IPS-11a (cell line): ENCODE results near the gene NAXD.
"Not testable (repeated sequence)": the region's sequence is repeated elsewhere in the genome, so short reads cannot be mapped to it uniquely, and the experiment has no call there.

Experiments used
- H3K4me3 ChIP-seq: one replicate; pipeline ENCODE4 v1.5.1; 2013; ENCODE audit warnings: low read depth, low read length, control low read depth

The NAXD gene

GRCh38 chr13:110615322-110616102 lies at the start of gene NAXD:
TSS of gene NAXD (plus strand) at chr13:110615545. CDS start at chr13:110615602, 57 bp downstream.
- peak within 1 kb of the TSS; percentile 84 for H3K4me3 ChIP-seq

- no peak overlapping the region for H3K4me3 ChIP-seq
These were observed 49.2 kb upstream of the NAXD start for GRCh38 chr13:110566171-110566570.

GRCh38 chr13:110568612-110569011 lies 46.7 kb upstream of the NAXD start:
- no peak overlapping the region for H3K4me3 ChIP-seq

DNA sequence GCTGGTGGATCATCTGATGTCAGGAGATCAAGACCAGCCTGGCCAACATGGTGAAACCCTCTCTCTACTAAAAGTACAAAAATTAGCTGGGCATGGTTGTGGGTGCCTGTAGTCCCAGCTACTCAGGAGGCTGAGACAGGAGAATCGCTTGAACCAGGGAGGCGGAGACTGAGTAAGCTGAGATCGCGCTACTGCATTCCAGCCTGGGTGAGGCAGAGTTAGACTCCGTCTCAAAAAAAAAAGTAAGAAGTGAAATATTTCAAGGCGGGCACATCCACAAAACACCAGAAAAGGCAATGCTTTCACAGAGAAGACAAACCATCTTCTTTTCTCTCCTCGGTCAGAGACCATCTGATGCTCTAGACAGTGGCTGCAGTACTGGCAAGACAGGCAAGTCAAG lies 45.4 kb upstream of the NAXD start:
- H3K4me3 ChIP-seq, result not testable (repeated sequence)

DNA sequence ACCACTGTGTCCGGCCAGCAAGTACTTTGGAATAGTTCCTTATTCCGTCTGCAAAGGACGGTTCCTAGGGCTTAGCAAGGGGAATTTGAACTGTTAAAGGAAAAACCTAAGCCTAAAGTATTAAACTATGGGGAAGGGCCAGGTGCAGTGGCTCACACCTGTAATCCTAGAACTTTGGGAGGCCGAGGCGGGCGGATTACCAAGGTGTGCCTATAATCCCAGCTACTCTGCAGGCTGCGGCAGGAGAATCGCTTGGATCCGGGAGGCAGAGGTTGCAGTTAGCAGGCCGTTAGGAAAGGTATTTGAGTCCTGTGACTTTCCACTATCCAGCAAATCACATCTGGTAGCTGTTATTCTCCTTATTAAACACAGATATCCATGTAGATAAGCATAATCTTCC lies 44.5 kb upstream of the NAXD start:
- H3K4me3 ChIP-seq, result no peak overlapping the region

DNA sequence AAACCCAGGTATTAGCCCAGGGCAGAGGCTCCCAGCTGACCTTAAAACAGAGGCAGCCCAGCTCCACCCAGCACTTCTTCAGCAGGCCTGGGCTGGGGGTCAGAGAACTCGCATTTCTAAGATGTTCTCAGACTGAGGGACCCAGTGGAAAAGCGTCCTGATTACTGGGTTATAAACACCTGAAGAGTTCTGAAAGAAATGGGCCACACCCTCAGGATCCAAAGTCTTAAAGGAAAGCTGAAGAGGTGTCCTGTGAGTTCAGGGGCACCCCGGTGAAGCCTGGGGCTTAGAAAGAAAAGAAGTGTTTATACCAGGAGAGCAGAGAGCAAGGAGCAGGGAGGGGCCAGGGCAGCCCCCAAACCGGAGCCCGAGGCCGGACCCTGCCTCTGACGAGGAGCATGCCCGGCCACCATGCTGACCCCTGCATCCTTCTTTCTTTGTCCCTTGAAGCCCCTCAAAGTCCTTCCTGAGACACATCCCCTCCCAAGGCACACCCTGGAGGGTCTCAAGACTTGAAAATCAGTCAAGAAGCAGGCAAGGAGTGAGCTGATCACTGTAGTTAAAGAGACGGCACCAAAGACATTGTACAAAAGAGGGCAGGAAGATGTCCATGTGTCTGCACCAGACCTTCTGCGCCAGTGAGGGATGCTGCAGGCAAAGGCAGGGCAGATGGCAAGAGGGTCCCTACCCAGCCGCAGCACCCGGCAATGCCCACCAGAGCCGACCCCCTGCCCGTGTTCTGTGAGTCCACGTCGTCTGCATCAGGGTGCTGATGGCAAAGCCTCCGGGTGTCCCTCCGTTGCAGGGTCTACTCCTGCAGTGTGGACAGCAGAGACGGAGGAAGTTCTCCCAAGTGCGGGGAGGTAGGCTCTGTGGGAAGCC lies 43.2 kb upstream of the NAXD start:
- no peak overlapping the region for H3K4me3 ChIP-seq

GRCh38 chr13:110572778-110573118 lies 42.6 kb upstream of the NAXD start:
- H3K4me3 ChIP-seq, result no peak overlapping the region

- H3K4me3 ChIP-seq, result no peak overlapping the region
These were observed 41.2 kb upstream of the NAXD start for GRCh38 chr13:110574161-110574560.

- H3K4me3 ChIP-seq, result no peak overlapping the region
These were observed 39.8 kb upstream of the NAXD start for GRCh38 chr13:110575322-110576069.

- no peak overlapping the region for H3K4me3 ChIP-seq
These were observed 39.3 kb upstream of the NAXD start for GRCh38 chr13:110576070-110576394.

DNA sequence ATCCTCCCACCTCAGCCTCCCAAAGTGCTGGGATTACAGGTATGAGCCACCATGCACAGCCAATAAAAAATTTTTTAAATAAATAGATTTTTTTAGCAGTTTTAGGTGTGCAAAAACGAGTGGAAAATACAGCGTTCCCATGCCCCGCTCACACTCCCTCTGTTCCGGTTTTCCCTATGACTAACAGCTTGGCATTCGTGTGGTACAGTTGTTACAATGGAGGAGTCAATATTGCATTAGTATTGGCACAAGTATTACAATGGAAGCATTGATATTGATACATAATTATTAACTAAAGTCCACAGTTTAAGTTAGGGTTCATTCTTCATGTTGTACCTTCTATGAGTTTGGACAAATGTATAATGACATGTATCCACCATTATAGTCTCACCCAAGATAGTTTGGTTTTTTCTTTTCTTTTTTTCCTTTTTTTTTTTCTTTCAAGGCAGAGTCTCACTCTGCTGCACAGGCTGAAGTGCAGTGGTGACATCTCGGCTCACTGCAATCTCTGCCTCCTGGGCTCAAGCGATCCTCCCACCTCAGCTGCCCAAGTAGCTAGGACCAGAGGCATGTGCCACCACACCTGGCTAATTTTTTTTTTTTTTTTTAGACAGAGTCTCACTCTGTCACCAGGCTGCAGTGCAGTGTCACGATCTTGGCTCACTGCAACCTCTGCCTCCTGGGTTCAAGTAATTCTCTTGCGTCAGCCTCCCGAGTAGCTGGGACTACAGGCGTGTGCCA lies 38.4 kb upstream of the NAXD start:
- no peak overlapping the region for H3K4me3 ChIP-seq

- no peak overlapping the region for H3K4me3 ChIP-seq
These were observed 37.0 kb upstream of the NAXD start for GRCh38 chr13:110578363-110578762.

DNA sequence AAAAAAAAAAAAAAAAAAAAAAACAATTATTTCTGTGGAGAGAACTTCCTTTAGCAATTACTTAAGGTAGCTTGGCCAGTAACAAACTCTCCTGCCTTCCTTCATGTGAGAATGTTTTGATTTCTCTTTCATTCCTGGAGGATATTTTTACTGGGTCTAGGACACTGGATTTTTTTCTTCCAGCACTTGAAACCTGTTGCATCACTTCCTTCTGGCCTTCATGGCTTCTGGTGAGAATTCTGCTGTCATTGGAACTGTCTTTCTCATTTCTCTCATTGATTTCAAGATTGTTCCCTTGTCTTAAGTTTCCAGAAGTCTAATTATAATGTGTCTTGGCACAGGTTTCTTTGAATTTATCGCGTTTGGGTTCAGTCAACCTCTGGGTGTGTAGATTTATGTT lies 34.5 kb upstream of the NAXD start:
- no peak overlapping the region for H3K4me3 ChIP-seq

DNA sequence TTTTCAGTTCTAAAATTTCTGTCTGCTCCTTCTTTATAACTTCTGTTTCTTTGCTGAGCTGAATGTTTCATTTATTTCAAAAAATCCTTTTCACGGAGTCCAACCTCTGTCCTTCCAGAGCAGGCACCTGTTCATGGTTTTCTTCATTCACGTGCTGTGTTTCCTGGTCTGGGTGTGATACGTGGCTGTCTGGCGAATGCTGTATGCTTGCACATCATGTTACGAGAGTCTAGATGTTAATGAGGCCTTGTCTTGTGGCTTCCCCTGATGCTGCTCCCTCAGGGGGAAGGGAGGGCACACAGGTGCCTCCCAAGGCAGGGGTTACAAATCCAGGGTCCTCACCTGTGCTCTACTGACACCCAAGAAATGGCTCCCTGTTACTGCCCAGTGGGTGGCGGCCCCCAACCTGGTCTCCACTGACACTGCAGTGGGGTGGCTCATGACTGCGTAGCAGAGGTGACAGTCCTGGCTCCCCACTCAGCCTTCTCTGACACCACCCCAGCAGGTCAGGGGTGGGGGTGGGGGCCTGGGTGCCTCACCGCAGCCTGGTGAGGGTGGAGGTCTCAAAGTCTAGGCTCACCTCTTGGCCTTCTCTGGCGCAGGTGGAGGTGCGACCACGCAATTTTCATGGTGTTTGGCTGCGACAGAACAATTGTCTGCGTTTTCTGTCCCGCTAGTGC lies 33.7 kb upstream of the NAXD start:
- H3K4me3 ChIP-seq, result no peak overlapping the region

- H3K4me3 ChIP-seq, result no peak overlapping the region
These were observed 32.9 kb upstream of the NAXD start for GRCh38 chr13:110582421-110582954.

DNA sequence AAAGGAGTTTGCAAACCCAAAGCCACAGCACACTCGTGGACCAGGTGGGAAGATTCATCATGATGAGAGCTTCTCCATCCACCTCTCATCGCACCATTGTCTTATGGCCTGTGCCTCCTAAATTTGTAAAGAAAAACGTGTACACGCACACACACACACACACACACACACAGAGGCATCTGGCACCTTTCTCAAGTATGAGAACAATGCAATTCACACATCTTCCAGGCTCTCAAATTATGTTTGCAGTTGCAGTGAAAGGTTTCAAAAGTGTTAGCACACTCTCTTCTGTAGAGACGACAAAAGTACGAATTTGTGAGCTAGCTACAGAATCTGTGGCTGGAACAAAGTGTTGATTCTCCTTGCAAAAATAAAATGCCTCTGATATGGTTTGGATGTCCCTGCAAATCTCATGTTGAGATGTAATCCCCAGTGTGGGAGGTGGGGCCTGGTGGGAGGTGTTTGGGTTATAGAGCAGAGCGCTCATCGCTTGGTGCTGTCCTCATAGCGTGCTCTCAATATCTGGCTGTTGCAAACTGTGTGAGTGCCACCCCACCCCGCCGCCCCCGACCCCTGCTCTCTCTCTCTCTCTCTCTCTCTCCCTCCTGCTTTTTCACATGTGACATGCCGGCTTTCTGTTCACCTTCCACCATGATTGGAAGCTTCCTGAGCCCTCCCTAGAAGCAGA lies 32.0 kb upstream of the NAXD start:
- no peak overlapping the region for H3K4me3 ChIP-seq

DNA sequence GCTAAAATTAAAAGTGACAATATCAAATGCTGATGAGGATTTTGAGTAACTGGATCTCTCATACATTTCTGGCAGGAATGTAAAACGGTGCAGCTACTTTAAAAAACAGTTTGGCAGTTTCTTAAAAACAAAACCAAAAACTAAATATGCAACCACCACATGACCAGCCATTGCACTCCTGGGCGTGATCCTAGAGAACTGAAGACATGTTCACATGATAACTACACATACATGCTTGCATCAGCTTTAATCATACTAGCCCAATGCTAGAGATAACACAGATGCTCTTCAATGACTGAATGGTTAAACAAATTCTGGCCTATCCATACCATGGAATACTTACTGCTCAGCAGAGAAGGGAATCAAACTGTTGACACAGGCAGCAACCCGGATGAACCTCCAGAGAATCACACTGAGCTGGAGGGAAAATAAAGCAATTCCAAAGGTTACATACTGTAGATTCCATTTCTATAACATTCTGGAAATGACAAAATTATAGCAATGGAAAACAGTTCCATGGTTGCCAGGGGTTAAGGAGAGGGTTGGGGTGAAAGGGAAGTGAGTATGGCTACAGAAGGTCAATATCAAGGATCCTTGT lies 25.5 kb upstream of the NAXD start:
- H3K4me3 ChIP-seq, result no peak overlapping the region

DNA sequence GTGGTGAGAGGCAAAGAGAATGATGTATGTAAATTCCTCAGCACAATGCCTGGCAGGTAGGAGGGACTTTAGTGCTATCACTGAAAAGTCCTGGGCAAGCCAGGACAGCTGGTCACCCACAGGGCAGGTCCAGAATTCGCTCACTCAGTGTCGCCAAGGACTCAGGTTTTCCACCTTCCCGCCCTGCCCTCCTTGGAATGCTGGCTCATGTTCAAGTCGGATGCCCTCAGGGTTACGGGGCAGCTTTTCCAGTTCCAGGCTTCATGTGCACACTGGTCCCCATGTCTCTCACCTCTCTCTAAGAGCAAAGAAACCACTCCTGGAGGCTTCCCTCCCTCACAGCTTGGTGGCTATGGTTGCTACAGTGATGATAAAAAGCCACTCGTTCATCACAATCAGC lies 24.8 kb upstream of the NAXD start:
- no peak overlapping the region for H3K4me3 ChIP-seq

DNA sequence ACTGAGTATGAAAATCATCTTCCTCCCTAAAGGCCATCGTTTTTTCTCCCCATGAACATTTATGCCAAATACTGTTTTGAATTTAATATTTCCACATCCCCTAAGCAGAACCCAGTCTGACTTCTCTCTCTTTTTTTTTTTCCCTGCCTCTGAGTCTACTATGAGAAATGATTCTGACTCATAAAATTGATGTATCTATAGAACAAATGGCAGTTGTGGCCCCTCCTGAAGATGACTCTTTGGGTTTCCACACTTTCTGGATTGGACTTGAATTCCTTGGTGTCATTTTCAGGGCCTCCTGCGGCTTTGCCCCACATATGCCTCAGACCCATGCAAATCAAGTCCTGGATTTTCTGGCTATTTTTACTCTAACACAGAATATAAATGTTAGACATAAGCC lies 22.7 kb upstream of the NAXD start:
- no peak overlapping the region for H3K4me3 ChIP-seq
